Iris pigment epithelial cell (primary cell): ENCODE results near the gene TFPI2.

Experiments
- DNase-seq: peaks from one replicate; pipeline ENCODE4 v3.0.0-alpha.2; 2011; ENCODE audit warnings: low read depth

Gene TFPI2

GRCh38 chr7:93855797-93856196 lies 34.8 kb downstream of the TFPI2 start:
- DNase-seq, result no peak

GRCh38 chr7:93854480-93854879 lies 36.1 kb downstream of the TFPI2 start:
- no peak for DNase-seq

- DNase-seq, result no peak
Observed at GRCh38 chr7:93851536-93851935, 39.0 kb downstream of the TFPI2 start.

GRCh38 chr7:93843260-93843659 lies 47.3 kb downstream of the TFPI2 start:
- peak; percentile 22 for DNase-seq

GRCh38 chr7:93838966-93839365 lies 51.6 kb downstream of the TFPI2 start:
- DNase-seq, result no peak

GRCh38 chr7:93837245-93837644 lies 53.3 kb downstream of the TFPI2 start:
- no peak for DNase-seq

- DNase-seq, result no peak
Observed at GRCh38 chr7:93836116-93836515, 54.4 kb downstream of the TFPI2 start.

- no peak for DNase-seq
Observed at GRCh38 chr7:93835702-93836101, 54.9 kb downstream of the TFPI2 start.
